Stimulated activated CD4-positive, alpha-beta T cell treated with anti-CD3 and anti-CD28 coated beads, Interleukin-1b, Interleukin-23, amount 100 ng/mL, for 48 hours (primary cell): ENCODE results near the gene GEMIN7.

ENCODE experiments used
- DNase-seq: peaks from one replicate; pipeline ENCODE4 v3.0.0-alpha.2; 2020

The GEMIN7 gene

GRCh38 chr19:45079063-45079910, at the start of gene GEMIN7:
Gene GEMIN7, plus strand, starts transcription at chr19:45079260. Its CDS starts 10,855 bp downstream, at chr19:45090115.
- DNase-seq = peak; percentile 86

GRCh38 chr19:45030825-45031224, 48.2 kb upstream of the GEMIN7 start:
- no peak for DNase-seq

GRCh38 chr19:45032421-45032820, 46.6 kb upstream of the GEMIN7 start:
- DNase-seq = no peak

GRCh38 chr19:45035755-45036154, 43.3 kb upstream of the GEMIN7 start:
- no peak for DNase-seq

- no peak for DNase-seq
Measured at GRCh38 chr19:45037393-45038169, 41.5 kb upstream of the GEMIN7 start.

- DNase-seq = peak; percentile 86
Measured at GRCh38 chr19:45038931-45039893, 39.8 kb upstream of the GEMIN7 start, which contains the start of gene CLASRP. Gene CLASRP, plus strand, starts transcription at chr19:45039045. Its CDS starts 1,168 bp downstream, at chr19:45040213.

GRCh38 chr19:45040059-45040771, 38.8 kb upstream of the GEMIN7 start:
- no peak for DNase-seq

- DNase-seq = no peak
Measured at GRCh38 chr19:45041125-45041524, 37.9 kb upstream of the GEMIN7 start.

GRCh38 chr19:45045671-45046353, 33.2 kb upstream of the GEMIN7 start:
- no peak for DNase-seq

GRCh38 chr19:45046355-45046754, 32.7 kb upstream of the GEMIN7 start:
- DNase-seq = no peak

GRCh38 chr19:45047188-45047797, 31.8 kb upstream of the GEMIN7 start:
- DNase-seq = no peak

GRCh38 chr19:45049073-45049736, 29.9 kb upstream of the GEMIN7 start:
- DNase-seq = no peak

- DNase-seq = no peak
Measured at GRCh38 chr19:45050036-45050435, 29.0 kb upstream of the GEMIN7 start.

GRCh38 chr19:45051929-45052579, 27.0 kb upstream of the GEMIN7 start:
- DNase-seq = no peak

GRCh38 chr19:45056831-45057230, 22.2 kb upstream of the GEMIN7 start:
- no peak for DNase-seq

GRCh38 chr19:45057444-45057843, 21.6 kb upstream of the GEMIN7 start:
- DNase-seq = no peak

- DNase-seq = no peak
Measured at GRCh38 chr19:45058622-45059159, 20.4 kb upstream of the GEMIN7 start.

GRCh38 chr19:45059258-45059965, 19.6 kb upstream of the GEMIN7 start:
- peak; percentile 82 for DNase-seq

GRCh38 chr19:45061965-45062364, 17.1 kb upstream of the GEMIN7 start:
- no peak for DNase-seq
